Trophoblast cell (in vitro differentiated cells and primary cell): ENCODE results near the gene MEN1.

Experiments
- DNase-seq, 2 donors: peaks; one replicate each; pipeline ENCODE4 v3.0.0-alpha.2; 2016
- H2AFZ ChIP-seq: 2 replicates; pipeline ENCODE4 v1.6.1; 2013; ENCODE audit warnings: low read length, moderate library complexity, mild to moderate bottlenecking; ENCODE audit not compliant: insufficient read depth, poor library complexity
- H2AK5ac ChIP-seq: 2 replicates; pipeline ENCODE4 v1.6.1; 2013; ENCODE audit warnings: mild to moderate bottlenecking, low read length
- H2BK120ac ChIP-seq: 2 replicates; pipeline ENCODE4 v1.6.1; 2013; ENCODE audit warnings: low read length, mild to moderate bottlenecking, moderate library complexity; ENCODE audit not compliant: insufficient read depth, poor library complexity
- H2BK12ac ChIP-seq: 2 replicates; pipeline ENCODE4 v1.6.1; 2013; ENCODE audit warnings: mild to moderate bottlenecking, low read length, moderate library complexity
- H2BK5ac ChIP-seq: 2 replicates; pipeline ENCODE4 v1.6.1; 2013; ENCODE audit warnings: low read length, low read depth, moderate library complexity, mild to moderate bottlenecking; ENCODE audit not compliant: poor library complexity
- H3K14ac ChIP-seq: 2 replicates; pipeline ENCODE4 v1.6.1; 2013; ENCODE audit warnings: mild to moderate bottlenecking, low read length
- H3K18ac ChIP-seq: 2 replicates; pipeline ENCODE4 v1.6.1; 2013; ENCODE audit warnings: mild to moderate bottlenecking, low read length
- H3K23ac ChIP-seq: 2 replicates; pipeline ENCODE4 v1.6.1; 2013; ENCODE audit warnings: low read length
- H3K27ac ChIP-seq: 2 replicates; pipeline ENCODE4 v1.5.1; 2013; ENCODE audit warnings: low read depth, mild to moderate bottlenecking, inconsistent platforms, low read length, moderate library complexity
- H3K27me3 ChIP-seq: 2 replicates; pipeline ENCODE4 v1.6.1; 2013; ENCODE audit warnings: inconsistent platforms, mild to moderate bottlenecking, low read length, moderate library complexity; ENCODE audit not compliant: insufficient read depth
- H3K36me3 ChIP-seq, 2 experiments: 1 replicate in 1 of 2; 2 replicates in 1 of 2; pipeline ENCODE4 v1.6.1; 2013; ENCODE audit warnings: low read length in 2 of 2, mild to moderate bottlenecking in 2 of 2, moderate library complexity in 1 of 2; ENCODE audit not compliant: insufficient read depth in 2 of 2, control insufficient read depth in 1 of 2
- H3K4ac ChIP-seq: 2 replicates; pipeline ENCODE4 v1.6.1; 2013; ENCODE audit warnings: low read depth, mild to moderate bottlenecking, low read length, moderate library complexity
- H3K4me1 ChIP-seq, 2 experiments: 1 replicate in 1 of 2; 2 replicates in 1 of 2; pipeline ENCODE4 v1.6.1; 2013; ENCODE audit warnings: low read length in 2 of 2, mild to moderate bottlenecking in 2 of 2, moderate library complexity in 1 of 2; ENCODE audit not compliant: insufficient read depth in 2 of 2, control insufficient read depth in 1 of 2
- H3K4me2 ChIP-seq: 2 replicates; pipeline ENCODE4 v1.6.1; 2013; ENCODE audit warnings: inconsistent platforms, mild to moderate bottlenecking, low read length, moderate library complexity
- H3K4me3 ChIP-seq: 2 replicates; pipeline ENCODE4 v1.5.1; 2013; ENCODE audit warnings: mild to moderate bottlenecking, low read depth, low read length, inconsistent platforms
- H3K79me1 ChIP-seq: one replicate; pipeline ENCODE4 v1.6.1; 2013; ENCODE audit warnings: low read length
- H3K79me2 ChIP-seq: 2 replicates; pipeline ENCODE4 v1.6.1; 2013; ENCODE audit warnings: low read length, mild to moderate bottlenecking; ENCODE audit not compliant: control insufficient read depth, insufficient read depth, poor library complexity
- H3K9ac ChIP-seq: 2 replicates; pipeline ENCODE4 v1.6.1; 2013; ENCODE audit warnings: mild to moderate bottlenecking, low read length
- H3K9me3 ChIP-seq: 2 replicates; pipeline ENCODE4 v1.6.1; 2013; ENCODE audit warnings: low read depth, mild to moderate bottlenecking, control low read depth, inconsistent platforms, low read length; ENCODE audit not compliant: insufficient read depth
- H4K12ac ChIP-seq: 2 replicates; pipeline ENCODE4 v1.6.1; 2013; ENCODE audit warnings: low read depth, mild to moderate bottlenecking, low read length, moderate library complexity
- H4K8ac ChIP-seq: 2 replicates; pipeline ENCODE4 v1.6.1; 2013; ENCODE audit warnings: low read depth, mild to moderate bottlenecking, low read length, moderate library complexity
- H4K91ac ChIP-seq: one replicate; pipeline ENCODE4 v1.6.1; 2013; ENCODE audit warnings: low read depth, mild to moderate bottlenecking, low read length, moderate library complexity
- WGBS: extraction: QIAGEN DNeasy Blood & Tissue Kit; methylation state at CpG from one replicate; pipeline ENCODE4 v1.1.7; 2013; ENCODE audit warnings: missing lambda C conversion rate; ENCODE audit not compliant: insufficient read length, insufficient coverage; ENCODE audit errors: extremely low coverage; 5-methylcytosine and 5-hydroxymethylcytosine counted together

MEN1 gene

GRCh38 chr11:64776875-64777274 is 33.5 kb downstream of the MEN1 start:
- no CpG with 5 or more reads among the region's 3 CpGs for WGBS
- Histone ChIP-seq H3K27me3 (no peaks in the 10 kb centered on the region), H2BK5ac (no peak overlapping the region), H3K4ac (peak overlapping the region; percentile 99), H3K4me3 (no peak overlapping the region), H2BK12ac (no peak overlapping the region), H3K18ac (no peak overlapping the region), H2BK120ac (no peak overlapping the region), H3K4me1 (peaks cover 3 to 4% of the 10 kb centered on the region in 2 experiments), H3K4me2 (peak overlapping the region; percentile 71), H4K12ac (no peak overlapping the region), H3K9ac (peak overlapping the region; percentile 62), H3K79me1 (peaks cover 10% of the 10 kb centered on the region), H2AFZ (peak overlapping the region; percentile 53), H3K79me2 (peaks cover 14% of the 10 kb centered on the region), H2AK5ac (no peak overlapping the region), H3K27ac (no peak overlapping the region), H3K9me3 (no peaks in the 10 kb centered on the region), H3K36me3 (peaks cover 17 to 38% of the 10 kb centered on the region in 2 experiments), H3K14ac (no peak overlapping the region), H4K8ac (no peak overlapping the region), H3K23ac (no peak overlapping the region), H4K91ac (no peak overlapping the region)
- DNase-seq: no peak

- no peaks in the 10 kb centered on the region for H3K27me3 ChIP-seq
- no peaks in the 10 kb centered on the region for H3K9me3 ChIP-seq
- H3K14ac ChIP-seq: no peak overlapping the region
- H3K9ac ChIP-seq: no peak overlapping the region
- peak overlapping the region; percentile 71 for H3K4me2 ChIP-seq
- H3K27ac ChIP-seq: no peak overlapping the region
- no peak overlapping the region for H2BK12ac ChIP-seq
- peaks cover 14% of the 10 kb centered on the region for H3K79me2 ChIP-seq
- no peak overlapping the region for H4K8ac ChIP-seq
- peaks cover 17 to 41% of the 10 kb centered on the region in 2 experiments for H3K36me3 ChIP-seq
- no peak overlapping the region for H2AFZ ChIP-seq
- no peak for DNase-seq
- H3K4ac ChIP-seq: peak overlapping the region; percentile 80
- no peak overlapping the region for H3K18ac ChIP-seq
- no peak overlapping the region for H3K23ac ChIP-seq
- H2BK120ac ChIP-seq: no peak overlapping the region
- H3K4me3 ChIP-seq: no peak overlapping the region
- no peak overlapping the region for H4K91ac ChIP-seq
- no peak overlapping the region for H2BK5ac ChIP-seq
- H3K4me1 ChIP-seq: peaks cover 3 to 4% of the 10 kb centered on the region in 2 experiments
- H2AK5ac ChIP-seq: no peak overlapping the region
- no peak overlapping the region for H4K12ac ChIP-seq
- WGBS: no CpG with 5 or more reads among the region's 6 CpGs
- peaks cover 10% of the 10 kb centered on the region for H3K79me1 ChIP-seq
These were observed 33.9 kb downstream of the MEN1 start for GRCh38 chr11:64776425-64776824.

- no peak overlapping the region for H2BK12ac ChIP-seq
- H2AK5ac ChIP-seq: no peak overlapping the region
- no peak overlapping the region for H3K18ac ChIP-seq
These were observed 36.2 kb downstream of the MEN1 start for GRCh38 chr11:64774144-64774543.

GRCh38 chr11:64772303-64773018 is 37.9 kb downstream of the MEN1 start:
- Histone ChIP-seq H3K14ac (no peak overlapping the region), H3K9ac (no peak overlapping the region), H2BK5ac (no peak overlapping the region), H3K18ac (no peak overlapping the region), H3K36me3 (peaks cover 45 to 80% of the 10 kb centered on the region in 2 experiments), H3K23ac (no peak overlapping the region), H4K12ac (no peak overlapping the region), H2BK12ac (no peak overlapping the region), H3K27ac (no peak overlapping the region), H3K4ac (peak overlapping the region; percentile 48), H4K91ac (no peak overlapping the region), H2BK120ac (no peak overlapping the region), H3K79me2 (peaks cover 8% of the 10 kb centered on the region), H3K4me3 (no peak overlapping the region), H3K4me1 (peaks cover 3 to 4% of the 10 kb centered on the region in 2 experiments), H2AK5ac (no peak overlapping the region), H2AFZ (no peak overlapping the region), H3K4me2 (no peak overlapping the region), H3K79me1 (no peaks in the 10 kb centered on the region), H4K8ac (no peak overlapping the region), H3K27me3 (no peaks in the 10 kb centered on the region), H3K9me3 (no peaks in the 10 kb centered on the region)
- no peak for DNase-seq
- WGBS: 100% methylated on average over 1 of the region's 3 CpGs

More at GRCh38 chr11:64774144-64774543, 36.2 kb downstream of the MEN1 start:
- Histone ChIP-seq H3K4me1 (peaks cover 3 to 4% of the 10 kb centered on the region in 2 experiments), H3K79me2 (peaks cover 14% of the 10 kb centered on the region), H3K27me3 (no peaks in the 10 kb centered on the region), H3K14ac (no peak overlapping the region), H4K12ac (no peak overlapping the region), H3K4me2 (no peak overlapping the region), H2BK5ac (no peak overlapping the region), H4K8ac (no peak overlapping the region), H3K36me3 (peaks cover 32 to 63% of the 10 kb centered on the region in 2 experiments), H3K23ac (no peak overlapping the region), H3K4me3 (no peak overlapping the region), H2AFZ (no peak overlapping the region), H3K79me1 (peaks cover 5% of the 10 kb centered on the region), H4K91ac (no peak overlapping the region), H3K27ac (no peak overlapping the region), H3K9ac (no peak overlapping the region), H2BK120ac (no peak overlapping the region), H3K4ac (peak overlapping the region; percentile 4), H3K9me3 (no peaks in the 10 kb centered on the region)
- DNase-seq: no peak
- WGBS: no CpG with 5 or more reads among the region's 5 CpGs
